HepG2 (cell line): ENCODE measurements around the gene MSI2. TPM values are rescaled to one million over a fixed set of nuclear protein-coding genes. Genes with fewer than 3 reads are reported as not detected.

ENCODE experiments used
- ATAC-seq: fragments of 200-7000 bp; cut with Tn5 transposase; 3 replicates; pipeline ENCODE4 v1.9.1; 2020; ENCODE audit warnings: mild to moderate bottlenecking, moderate library complexity
- BruUV-seq: library from RNA; stranded (reverse); fragments of 400-500 nt; replicated peaks from 2 replicates; lab custom pipeline; 2021; lab: Mats Ljungman, UMichigan
- CTCF ChIA-PET: fragments of 300-600 bp; formaldehyde crosslinking; extraction: SDS; loops from one replicate; lab custom pipeline; 2021; ENCODE audit warnings: low total read pairs, inconsistent platforms, low intra/inter-chr PET ratio; lab: Yijun Ruan, JAX
- POLR2A ChIA-PET: fragments of 350-600 bp; sonication (Branson Sonifier 250); formaldehyde crosslinking; loops from one replicate; lab custom pipeline; 2020; ENCODE audit warnings: antibody characterized with exemption, inconsistent platforms; lab: Yijun Ruan, JAX
- DNase-seq: peaks from one replicate; pipeline ENCODE4 v3.0.0-alpha.2; 2015; ENCODE audit warnings: low spot score
- FAIRE-seq: peaks from 3 replicates; lab custom pipeline; 2011; peaks lifted over from hg19 to GRCh38; lab: Jason Lieb, UNC
- H2AFZ ChIP-seq: one replicate; pipeline ENCODE4 v1.6.1; 2011; ENCODE audit warnings: low read length, inconsistent platforms
- H3K27ac ChIP-seq: fragments of 300-600 bp; 3 replicates; pipeline ENCODE4 v1.8.0; 2011; ENCODE audit warnings: mixed run types, mild to moderate bottlenecking, mixed read lengths, low read length, inconsistent platforms; ENCODE audit not compliant: insufficient read depth; ENCODE audit errors: extremely low read length
- H3K27me3 ChIP-seq, 2 experiments: fragments of 200-600 bp in 1 of 2; 2 replicates in 1 of 2; 3 replicates in 1 of 2; pipeline versions ENCODE4 v1.6.0 to v1.8.0; 2011; ENCODE audit warnings: low read length in 2 of 2, mild to moderate bottlenecking in 2 of 2, moderate library complexity in 2 of 2, inconsistent platforms in 1 of 2; ENCODE audit not compliant: insufficient read depth in 2 of 2, control insufficient read depth in 1 of 2
- H3K36me3 ChIP-seq, 2 experiments: fragments of 200-600 bp in 1 of 2; replicated peaks in 1 of 2; 2 replicates in 1 of 2; 3 replicates in 1 of 2; pipeline versions ENCODE4 v1.5.1 to v1.8.0; 2011; ENCODE audit warnings: low read length in 2 of 2, inconsistent platforms in 1 of 2; ENCODE audit not compliant: insufficient read depth in 2 of 2, control insufficient read depth in 1 of 2
- H3K4me1 ChIP-seq: 2 replicates; pipeline ENCODE4 v1.5.1; 2012; ENCODE audit warnings: low read length, inconsistent platforms; ENCODE audit not compliant: insufficient read depth
- H3K4me2 ChIP-seq: 2 replicates; pipeline ENCODE4 v1.6.0; 2011; ENCODE audit warnings: low read depth, low read length, inconsistent platforms
- H3K4me3 ChIP-seq, 3 experiments: fragments of 200-600 bp in 1 of 3; sonication (generic), shearing (Covaris generic) in 1 of 3; replicated peaks in 1 of 3; 2 replicates each; pipeline ENCODE4 v1.5.1; 2011 to 2016; ENCODE audit warnings: low read length in 3 of 3, inconsistent platforms in 2 of 3, low read depth in 2 of 3, mild to moderate bottlenecking in 2 of 3, control low read depth in 1 of 3, mixed read lengths in 1 of 3; ENCODE audit not compliant: insufficient read depth in 1 of 3
- H3K79me2 ChIP-seq: one replicate; pipeline ENCODE4 v1.6.1; 2011; ENCODE audit warnings: low read length, inconsistent platforms; ENCODE audit not compliant: insufficient read depth
- H3K9ac ChIP-seq: 2 replicates; pipeline ENCODE4 v1.6.0; 2011; ENCODE audit warnings: mild to moderate bottlenecking, low read depth, low read length, inconsistent platforms; ENCODE audit not compliant: insufficient read depth
- H3K9me3 ChIP-seq: 2 replicates; pipeline ENCODE4 v1.5.1; 2012; ENCODE audit warnings: mild to moderate bottlenecking, low read length
- H4K20me1 ChIP-seq: 2 replicates; pipeline ENCODE4 v1.6.0; 2011; ENCODE audit warnings: inconsistent platforms, mild to moderate bottlenecking, low read length, moderate library complexity; ENCODE audit not compliant: insufficient read depth
- MED8 ChIP-seq: sonication (generic); formaldehyde crosslinking; IDR thresholded peaks from 2 replicates; pipeline ENCODE4 v1.8.1; 2023; ENCODE audit warnings: mild to moderate bottlenecking, missing genetic modification reagents; ENCODE audit not compliant: insufficient replicate concordance
- RBM22 ChIP-seq: fragments of 200-400 bp; formaldehyde crosslinking; optimal IDR thresholded peaks from 2 replicates; pipeline ENCODE3; 2017; ENCODE audit warnings: mild to moderate bottlenecking, low read length, moderate library complexity
- TMF1 ChIP-seq: sonication (generic); formaldehyde crosslinking; IDR thresholded peaks from 2 replicates; pipeline ENCODE4 v1.8.1; 2022; ENCODE audit warnings: low read depth, missing genetic modification reagents
- ZNF501 ChIP-seq: sonication (generic); formaldehyde crosslinking; IDR thresholded peaks from 2 replicates; pipeline ENCODE4 v1.5.1; 2020; ENCODE audit warnings: mild to moderate bottlenecking, moderate library complexity, missing genetic modification reagents
- ZNF605 ChIP-seq: sonication (generic); formaldehyde crosslinking; IDR thresholded peaks from 2 replicates; pipeline ENCODE4 v1.8.0; 2022; ENCODE audit warnings: mild to moderate bottlenecking, missing genetic modification reagents
- WGBS: methylation state at CpG from one replicate; pipeline ENCODE4 v1.1.6; 2017; ENCODE audit warnings: low lambda C conversion rate; 5-methylcytosine and 5-hydroxymethylcytosine counted together
- in situ Hi-C: cut with HindIII; loops from 2 replicates; pipeline ENCODE4 v1.10.0; 2017; ENCODE audit warnings: low pct_unique_long_range_greater_than_20kb; ENCODE audit not compliant: extremely low pct_ligation_motif_present
- intact Hi-C: fragments of 100-400 bp; cut with micrococcal nuclease; formaldehyde crosslinking; loops from one replicate; pipeline ENCODE4 v1.10.0; 2022; ENCODE audit not compliant: unreplicated experiment
- polyA plus RNA-seq, 8 experiments: library from polyadenylated mRNA; depleted of rRNA in 3 of 8; stranded (reverse) in 7 of 8; unstranded in 1 of 8; fragments of >200 nt; fragmentation: Illumina TruSeq in 4 of 8; extraction: Trizol in 4 of 8; gene quantifications; 2 replicates each; pipeline versions ENCODE4 v1.2.1 to v1.2.3, GENCODE V29; 2011 to 2016; ENCODE audit warnings: low read depth in 4 of 8, missing spikeins in 1 of 8, mixed read lengths in 1 of 8; ENCODE audit not compliant: insufficient read depth in 1 of 8
- total RNA-seq, 5 experiments: library from RNA; depleted of rRNA; stranded (reverse); fragments of >200 nt; fragmentation: Illumina TruSeq; extraction: Trizol; gene quantifications; 2 replicates each; pipeline ENCODE4 v1.2.3, GENCODE V29; 2016; ENCODE audit warnings: low read depth in 1 of 5
- TF ChIP-seq, protein P1 (sequence below): sonication (generic); formaldehyde crosslinking; IDR thresholded peaks from 2 replicates; pipeline ENCODE4 v1.5.1; 2020; ENCODE audit warnings: missing genetic modification reagents, mild to moderate bottlenecking, borderline replicate concordance
- TF ChIP-seq, protein P2 (sequence below): sonication (generic); formaldehyde crosslinking; IDR thresholded peaks from 2 replicates; pipeline ENCODE4 v1.5.1; 2020; ENCODE audit warnings: mild to moderate bottlenecking, moderate library complexity, missing genetic modification reagents

Gene MSI2
- total and polyA plus RNA-seq, 2 of the 13 experiments (the other 11 are each of a cell fraction or from before 2014, with no cell fraction given), result 77.5 to 78.4 TPM

DNA sequence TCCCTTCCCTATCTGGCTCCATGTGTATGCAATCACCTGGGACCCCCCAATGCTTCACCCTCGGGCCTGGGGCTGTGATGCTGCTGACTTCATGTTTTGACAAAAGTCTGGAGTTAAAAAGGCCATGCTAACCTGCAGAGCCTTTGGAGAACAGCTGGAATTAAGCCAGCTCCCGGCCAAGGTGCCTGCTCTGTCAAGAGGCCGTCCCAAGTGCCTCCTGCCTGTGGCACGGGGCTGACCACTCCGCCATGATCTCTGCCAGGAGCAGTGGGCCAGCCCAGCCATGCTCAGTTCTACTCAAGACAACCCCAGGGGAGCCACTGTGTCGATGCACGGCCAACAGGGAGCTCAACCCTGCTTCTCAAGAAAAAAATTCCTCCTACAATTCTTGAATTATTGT lies 395.1 kb downstream of the MSI2 start:
- Histone ChIP-seq H3K4me3 (no peak overlapping the region), H3K36me3 (peaks cover 26 to 58% of the 10 kb centered on the region in 2 experiments), H3K79me2 (no peaks in the 10 kb centered on the region), H3K4me2 (no peak overlapping the region), H3K9me3 (no peaks in the 10 kb centered on the region), H3K9ac (no peak overlapping the region), H2AFZ (no peak overlapping the region), H3K4me1 (no peaks in the 10 kb centered on the region), H3K27ac (no peak overlapping the region), H4K20me1 (no peaks in the 10 kb centered on the region), H3K27me3 (no peaks in the 10 kb centered on the region)
- no TSS peak for BruUV-seq
- intact Hi-C loops (no loop called here), in situ Hi-C loops (no loop called here)
- no peak for FAIRE-seq
- DNase-seq, result no peak
- TF ChIP-seq RBM22, result peak; percentile 33
- TF ChIP-seq TMF1, result no peak
- ChIA-PET CTCF (no interaction called here), POLR2A (no interaction called here)
- 96% methylated on average over 7 of the region's 7 CpGs for WGBS
- no peak for ATAC-seq

DNA sequence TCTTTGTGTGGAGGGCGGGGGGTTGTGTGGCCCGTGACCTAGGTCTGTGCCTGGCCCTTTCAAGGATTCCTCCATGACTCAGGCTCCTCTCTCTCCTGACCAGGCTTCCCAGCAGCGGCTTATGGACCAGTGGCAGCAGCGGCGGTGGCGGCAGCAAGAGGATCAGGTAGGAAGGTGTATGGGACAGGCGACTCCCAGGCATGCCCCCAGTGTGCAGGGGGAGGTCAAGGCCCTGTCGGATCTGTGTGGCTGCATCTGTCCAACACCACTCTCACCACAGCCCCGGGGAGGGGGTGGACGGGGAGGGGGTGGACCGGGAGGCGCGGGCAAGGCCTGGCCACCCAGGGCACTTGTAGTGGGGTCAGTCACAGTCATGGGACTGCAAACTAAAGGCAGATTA lies 395.7 kb downstream of the MSI2 start:
- DNase-seq (no peak), FAIRE-seq (no peak), ATAC-seq (no peak)
- no peak for TF ChIP-seq ZNF501 (CRISPR knock-in tag)
- TF ChIP-seq, protein P1, sequence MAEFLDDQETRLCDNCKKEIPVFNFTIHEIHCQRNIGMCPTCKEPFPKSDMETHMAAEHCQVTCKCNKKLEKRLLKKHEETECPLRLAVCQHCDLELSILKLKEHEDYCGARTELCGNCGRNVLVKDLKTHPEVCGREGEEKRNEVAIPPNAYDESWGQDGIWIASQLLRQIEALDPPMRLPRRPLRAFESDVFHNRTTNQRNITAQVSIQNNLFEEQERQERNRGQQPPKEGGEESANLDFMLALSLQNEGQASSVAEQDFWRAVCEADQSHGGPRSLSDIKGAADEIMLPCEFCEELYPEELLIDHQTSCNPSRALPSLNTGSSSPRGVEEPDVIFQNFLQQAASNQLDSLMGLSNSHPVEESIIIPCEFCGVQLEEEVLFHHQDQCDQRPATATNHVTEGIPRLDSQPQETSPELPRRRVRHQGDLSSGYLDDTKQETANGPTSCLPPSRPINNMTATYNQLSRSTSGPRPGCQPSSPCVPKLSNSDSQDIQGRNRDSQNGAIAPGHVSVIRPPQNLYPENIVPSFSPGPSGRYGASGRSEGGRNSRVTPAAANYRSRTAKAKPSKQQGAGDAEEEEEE (CRISPR knock-in tag), result no peak
- no peak for TF ChIP-seq MED8
- TF ChIP-seq, protein P2, sequence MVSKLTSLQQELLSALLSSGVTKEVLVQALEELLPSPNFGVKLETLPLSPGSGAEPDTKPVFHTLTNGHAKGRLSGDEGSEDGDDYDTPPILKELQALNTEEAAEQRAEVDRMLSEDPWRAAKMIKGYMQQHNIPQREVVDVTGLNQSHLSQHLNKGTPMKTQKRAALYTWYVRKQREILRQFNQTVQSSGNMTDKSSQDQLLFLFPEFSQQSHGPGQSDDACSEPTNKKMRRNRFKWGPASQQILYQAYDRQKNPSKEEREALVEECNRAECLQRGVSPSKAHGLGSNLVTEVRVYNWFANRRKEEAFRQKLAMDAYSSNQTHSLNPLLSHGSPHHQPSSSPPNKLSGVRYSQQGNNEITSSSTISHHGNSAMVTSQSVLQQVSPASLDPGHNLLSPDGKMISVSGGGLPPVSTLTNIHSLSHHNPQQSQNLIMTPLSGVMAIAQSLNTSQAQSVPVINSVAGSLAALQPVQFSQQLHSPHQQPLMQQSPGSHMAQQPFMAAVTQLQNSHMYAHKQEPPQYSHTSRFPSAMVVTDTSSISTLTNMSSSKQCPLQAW, result no peak
- TF ChIP-seq ZNF605, result no peak
- no peak overlapping the region for H3K4me3 ChIP-seq
- no peaks in the 10 kb centered on the region for H4K20me1 ChIP-seq
- 96% methylated on average over 11 of the region's 13 CpGs for WGBS
- intact Hi-C loops, result no loop called here
- H3K9me3 ChIP-seq, result no peaks in the 10 kb centered on the region
- no peaks in the 10 kb centered on the region for H3K4me1 ChIP-seq
- H3K36me3 ChIP-seq, result peaks cover 32 to 63% of the 10 kb centered on the region in 2 experiments
- no peak overlapping the region for H3K4me2 ChIP-seq
- no peaks in the 10 kb centered on the region for H3K27me3 ChIP-seq
- no peak overlapping the region for H2AFZ ChIP-seq
- no peaks in the 10 kb centered on the region for H3K79me2 ChIP-seq
- CTCF ChIA-PET, result no interaction called here
- no peak overlapping the region for H3K9ac ChIP-seq
- no peak overlapping the region for H3K27ac ChIP-seq
- BruUV-seq, result no TSS peak
- POLR2A ChIA-PET, result no interaction called here
- in situ Hi-C loops, result no loop called here
